Mesendoderm (in vitro differentiated cells): ENCODE results near the gene AJUBA.
A peak's percentile ranks its signal among the peaks of the same experiment; 100 is the strongest.
"Not testable (repeated sequence)": the region's sequence is repeated elsewhere in the genome, so short reads cannot be mapped to it uniquely, and the experiment has no call there.

Experiments used
- DNase-seq: peaks from one replicate; pipeline ENCODE4 v3.0.0; 2013
- H2AK5ac ChIP-seq: 2 replicates; pipeline ENCODE4 v1.6.1; 2013; ENCODE audit warnings: low read length, inconsistent platforms
- H2BK120ac ChIP-seq: 2 replicates; pipeline ENCODE4 v1.6.1; 2013; ENCODE audit warnings: low read depth, mild to moderate bottlenecking, low read length, moderate library complexity, mixed read lengths
- H2BK15ac ChIP-seq: replicated peaks from 2 replicates; pipeline ENCODE4 v1.6.1; 2013; ENCODE audit warnings: low read depth, mild to moderate bottlenecking, moderate library complexity
- H2BK5ac ChIP-seq: 2 replicates; pipeline ENCODE4 v1.6.1; 2013; ENCODE audit warnings: low read length, inconsistent platforms
- H3K18ac ChIP-seq: 2 replicates; pipeline ENCODE4 v1.6.1; 2013; ENCODE audit warnings: mild to moderate bottlenecking, low read length, mixed read lengths
- H3K23ac ChIP-seq: one replicate; pipeline ENCODE4 v1.6.1; 2013; ENCODE audit warnings: low read length
- H3K27ac ChIP-seq: 2 replicates; pipeline ENCODE4 v1.5.1; 2013; ENCODE audit warnings: low read depth, mild to moderate bottlenecking, inconsistent platforms, low read length, moderate library complexity
- H3K27me3 ChIP-seq: 2 replicates; pipeline ENCODE4 v1.6.1; 2013; ENCODE audit warnings: low read length, control low read depth, mild to moderate bottlenecking, inconsistent platforms; ENCODE audit not compliant: insufficient read depth, poor library complexity
- H3K36me3 ChIP-seq: 2 replicates; pipeline ENCODE4 v1.6.1; 2013; ENCODE audit warnings: low read length, inconsistent platforms; ENCODE audit not compliant: control insufficient read depth, insufficient read depth
- H3K4ac ChIP-seq: one replicate; pipeline ENCODE4 v1.6.1; 2013; ENCODE audit warnings: low read depth, mild to moderate bottlenecking, low read length, moderate library complexity
- H3K4me1 ChIP-seq: 2 replicates; pipeline ENCODE4 v1.6.1; 2013; ENCODE audit warnings: low read depth, low read length, inconsistent platforms; ENCODE audit not compliant: control insufficient read depth
- H3K4me2 ChIP-seq: 2 replicates; pipeline ENCODE4 v1.6.1; 2013; ENCODE audit warnings: low read length
- H3K4me3 ChIP-seq: 2 replicates; pipeline ENCODE4 v1.5.1; 2013; ENCODE audit warnings: mild to moderate bottlenecking, low read length
- H3K56ac ChIP-seq: one replicate; pipeline ENCODE4 v1.6.1; 2013; ENCODE audit warnings: low read length
- H3K79me1 ChIP-seq: 2 replicates; pipeline ENCODE4 v1.6.1; 2013; ENCODE audit warnings: low read length, inconsistent platforms
- H3K79me2 ChIP-seq: 2 replicates; pipeline ENCODE4 v1.6.1; 2013; ENCODE audit warnings: mild to moderate bottlenecking, low read length; ENCODE audit not compliant: control insufficient read depth, insufficient read depth
- H3K9ac ChIP-seq: 2 replicates; pipeline ENCODE4 v1.6.1; 2013; ENCODE audit warnings: low read length, inconsistent platforms
- H4K5ac ChIP-seq: one replicate; pipeline ENCODE4 v1.6.1; 2013; ENCODE audit warnings: low read length
- H4K8ac ChIP-seq: one replicate; pipeline ENCODE4 v1.6.1; 2013; ENCODE audit warnings: low read depth, mild to moderate bottlenecking, control low read depth, low read length, moderate library complexity
- WGBS: extraction: QIAGEN DNeasy Blood & Tissue Kit; methylation state at CpG from one replicate; pipeline ENCODE4 v1.1.7; 2013; ENCODE audit warnings: low lambda C conversion rate, missing lambda C conversion rate; ENCODE audit not compliant: insufficient coverage; ENCODE audit errors: extremely low coverage; 5-methylcytosine and 5-hydroxymethylcytosine counted together

Gene AJUBA

GRCh38 chr14:23018107-23018506, 35.8 kb upstream of the AJUBA start:
- H3K4me3 ChIP-seq: no peak overlapping the region
- H3K79me2 ChIP-seq: no peaks in the 10 kb centered on the region
- no peak overlapping the region for H3K4me2 ChIP-seq
- peaks cover 12% of the 10 kb centered on the region for H3K4me1 ChIP-seq
- H3K56ac ChIP-seq: no peak overlapping the region
- no peak overlapping the region for H2BK5ac ChIP-seq
- H2BK15ac ChIP-seq: no peak overlapping the region
- DNase-seq: no peak
- no peaks in the 10 kb centered on the region for H3K27me3 ChIP-seq
- no peak overlapping the region for H3K23ac ChIP-seq
- no peak overlapping the region for H3K4ac ChIP-seq
- H4K8ac ChIP-seq: no peak overlapping the region
- H2BK120ac ChIP-seq: no peak overlapping the region
- H3K27ac ChIP-seq: no peak overlapping the region
- no peaks in the 10 kb centered on the region for H3K79me1 ChIP-seq
- H3K9ac ChIP-seq: no peak overlapping the region
- no peak overlapping the region for H4K5ac ChIP-seq
- no peak overlapping the region for H2AK5ac ChIP-seq
- no peaks in the 10 kb centered on the region for H3K36me3 ChIP-seq
- H3K18ac ChIP-seq: no peak overlapping the region

DNA sequence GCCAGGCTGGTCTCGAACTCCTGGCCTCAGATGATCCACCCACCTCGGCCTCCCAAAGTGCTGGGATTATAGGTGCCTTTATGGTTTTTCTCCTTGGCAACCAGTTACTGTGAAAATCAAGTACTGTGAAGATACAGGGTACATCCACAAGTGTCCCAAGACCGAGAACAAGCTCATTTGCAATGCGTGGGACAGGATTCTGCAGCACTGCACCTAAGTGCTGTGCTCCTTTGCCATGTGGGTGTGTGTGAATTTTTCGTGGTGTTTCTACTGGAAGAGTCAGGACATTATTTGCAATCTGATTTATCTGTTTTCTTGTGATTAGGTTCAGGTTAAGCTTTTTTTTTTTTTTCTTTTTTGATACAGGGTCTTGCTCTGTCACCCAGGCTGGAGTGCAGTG, 34.7 kb upstream of the AJUBA start:
- Histone ChIP-seq H3K36me3 (no peaks in the 10 kb centered on the region), H4K5ac (no peak overlapping the region), H3K4me2 (no peak overlapping the region), H2AK5ac (no peak overlapping the region), H3K79me2 (no peaks in the 10 kb centered on the region), H4K8ac (no peak overlapping the region), H3K56ac (no peak overlapping the region), H3K4me3 (no peak overlapping the region), H2BK120ac (no peak overlapping the region), H2BK15ac (no peak overlapping the region), H3K9ac (no peak overlapping the region), H3K27me3 (no peaks in the 10 kb centered on the region), H3K27ac (no peak overlapping the region), H3K4me1 (peaks cover 9% of the 10 kb centered on the region), H2BK5ac (no peak overlapping the region), H3K23ac (no peak overlapping the region), H3K4ac (no peak overlapping the region), H3K18ac (no peak overlapping the region), H3K79me1 (no peaks in the 10 kb centered on the region)
- no CpG with 5 or more reads among the region's 5 CpGs for WGBS
- no peak for DNase-seq

DNA sequence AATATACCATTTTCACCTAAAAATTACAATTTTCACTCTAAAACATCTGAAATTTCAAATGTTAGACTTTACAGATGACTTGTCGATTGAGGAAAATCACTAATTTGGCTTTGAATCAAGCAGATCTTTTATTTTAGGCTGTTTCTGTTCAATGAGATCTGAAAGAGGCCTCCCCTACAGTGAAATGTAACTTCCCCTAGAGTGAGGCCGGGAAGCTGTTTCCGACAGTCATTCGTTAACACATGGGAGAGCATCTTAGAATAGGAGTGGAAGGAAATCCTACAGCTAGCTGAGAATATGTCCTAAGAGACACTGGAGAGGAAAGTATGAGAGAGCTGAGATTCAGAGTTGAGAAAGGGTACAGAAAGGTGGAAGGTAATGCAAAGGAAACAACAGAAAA, 33.3 kb upstream of the AJUBA start:
- peak overlapping the region; percentile 82 for H2AK5ac ChIP-seq
- no peaks in the 10 kb centered on the region for H3K27me3 ChIP-seq
- peaks cover 2% of the 10 kb centered on the region for H3K4me1 ChIP-seq
- H3K79me2 ChIP-seq: no peaks in the 10 kb centered on the region
- no peaks in the 10 kb centered on the region for H3K79me1 ChIP-seq
- no peak overlapping the region for H3K4ac ChIP-seq
- no peak overlapping the region for H2BK15ac ChIP-seq
- no peak overlapping the region for H4K8ac ChIP-seq
- H3K4me3 ChIP-seq: no peak overlapping the region
- H3K27ac ChIP-seq: no peak overlapping the region
- no peak overlapping the region for H3K9ac ChIP-seq
- H2BK120ac ChIP-seq: no peak overlapping the region
- no peak overlapping the region for H2BK5ac ChIP-seq
- WGBS: no CpG with 5 or more reads among the region's 4 CpGs
- no peak overlapping the region for H3K4me2 ChIP-seq
- H3K56ac ChIP-seq: no peak overlapping the region
- no peak overlapping the region for H4K5ac ChIP-seq
- H3K18ac ChIP-seq: no peak overlapping the region
- H3K23ac ChIP-seq: no peak overlapping the region
- H3K36me3 ChIP-seq: no peaks in the 10 kb centered on the region
- no peak for DNase-seq

- no CpG with 5 or more reads among the region's 5 CpGs for WGBS
- not testable (repeated sequence) for H3K23ac ChIP-seq, H2AK5ac ChIP-seq, H2BK120ac ChIP-seq, H2BK15ac ChIP-seq, H2BK5ac ChIP-seq, H4K5ac ChIP-seq, H3K27ac ChIP-seq, H3K36me3 ChIP-seq, H3K4me3 ChIP-seq, H3K4ac ChIP-seq, H3K9ac ChIP-seq, H3K18ac ChIP-seq, H3K79me1 ChIP-seq, H3K56ac ChIP-seq, H3K4me2 ChIP-seq, DNase-seq, H3K4me1 ChIP-seq, H3K79me2 ChIP-seq, H3K27me3 ChIP-seq, H4K8ac ChIP-seq
These were observed 31.4 kb upstream of the AJUBA start for GRCh38 chr14:23013749-23014054.

GRCh38 chr14:23013054-23013748, 30.9 kb upstream of the AJUBA start:
- Histone ChIP-seq H3K4me3 (no peak overlapping the region), H3K4me1 (no peaks in the 10 kb centered on the region), H2AK5ac (no peak overlapping the region), H3K9ac (no peak overlapping the region), H2BK120ac (no peak overlapping the region), H2BK15ac (no peak overlapping the region), H3K79me2 (no peaks in the 10 kb centered on the region), H4K5ac (no peak overlapping the region), H3K27ac (no peak overlapping the region), H4K8ac (no peak overlapping the region), H3K23ac (peak overlapping the region; percentile 24), H3K4ac (no peak overlapping the region), H3K36me3 (no peaks in the 10 kb centered on the region), H3K56ac (no peak overlapping the region), H3K79me1 (no peaks in the 10 kb centered on the region), H3K27me3 (no peaks in the 10 kb centered on the region), H3K18ac (no peak overlapping the region), H2BK5ac (no peak overlapping the region), H3K4me2 (no peak overlapping the region)
- WGBS: no CpG with 5 or more reads among the region's 6 CpGs
- DNase-seq: no peak
